ENCODE data around the gene TRIP10. TPM values are rescaled to one million over a fixed set of nuclear protein-coding genes. Genes with fewer than 3 reads are reported as not detected.
A peak's percentile ranks its signal among the peaks of the same experiment; 100 is the strongest.

TRIP10 gene
- total and polyA plus RNA-seq, 2 of the 13 experiments (the other 11 are each of a cell fraction or from before 2014, with no cell fraction given) = 32.5 to 33.2 TPM

DNA sequence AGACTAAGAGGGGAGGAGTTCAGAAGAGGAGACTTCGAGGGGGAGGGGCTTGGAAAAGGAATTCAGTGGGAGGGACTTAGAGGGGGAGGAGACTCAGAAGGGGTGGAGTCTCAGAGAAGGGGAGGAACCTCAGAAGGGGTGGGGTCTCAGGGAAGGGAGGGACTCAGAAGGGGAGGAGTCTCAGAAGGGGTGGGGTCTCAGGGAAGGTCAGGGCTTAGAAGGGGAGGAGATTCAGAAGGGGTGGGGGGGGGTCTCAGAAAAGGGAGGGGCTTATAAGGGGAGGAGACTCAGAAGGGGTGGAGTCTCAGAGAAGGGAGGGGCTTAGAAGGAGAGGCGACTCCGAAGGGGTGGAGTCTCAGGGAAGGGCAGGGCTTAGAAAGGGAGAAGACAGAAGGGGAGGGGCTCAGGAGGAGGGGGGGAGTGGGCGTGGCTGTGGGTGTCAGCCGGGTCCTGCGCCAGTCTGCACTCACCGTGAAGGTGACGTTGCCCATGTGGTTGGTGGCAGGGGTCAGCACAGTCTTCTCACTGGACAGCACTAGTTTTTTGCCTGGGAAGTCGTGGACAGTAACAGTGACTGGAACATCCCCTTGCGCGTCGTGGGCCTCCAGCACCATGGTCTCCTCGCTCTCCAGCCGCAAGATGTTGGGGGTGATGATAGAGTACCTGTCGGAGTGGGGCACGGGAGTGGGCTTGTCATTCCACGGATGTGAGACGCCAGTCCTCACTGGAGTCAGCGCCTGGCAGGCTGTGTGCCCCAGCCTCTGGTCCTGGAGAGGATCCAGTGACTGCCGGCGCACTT, 20.5 kb upstream of the TRIP10 start (continued):
- TF ChIP-seq FOXK1 (CRISPR knock-in tag; IDR thresholded peaks at IDR 0.05; ENCODE audit: borderline replicate concordance, low read depth) (no peak; the same call in 1 of the 2 replicates), MED13 (CRISPR knock-in tag; IDR thresholded peaks at IDR 0.05) (peak; percentile 39; the same call in 1 of the 2 replicates), ZNF572 (CRISPR knock-in tag; IDR thresholded peaks at IDR 0.05) (0 out of 2 replicates have a peak, but pooled peaks have one; percentile 42), ZNF10 (CRISPR knock-in tag; IDR thresholded peaks at IDR 0.05; ENCODE audit: borderline replicate concordance, low read depth) (no peak), SMYD3 (CRISPR knock-in tag; IDR thresholded peaks at IDR 0.05) (no peak), HNRNPK (IDR thresholded peaks at IDR 0.05; ENCODE audit: low read depth, low read length, poor library complexity, severe bottlenecking) (peak; percentile 70), AKAP8 (CRISPR knock-in tag; IDR thresholded peaks at IDR 0.05) (no peak; the same call in 1 of the 2 replicates), ZBTB38 (CRISPR knock-in tag; IDR thresholded peaks at IDR 0.05) (peak; percentile 55; the same call in 1 of the 2 replicates), SALL1 (CRISPR knock-in tag; IDR thresholded peaks at IDR 0.05) (peak; percentile 56; the same call in 1 of the 2 replicates), EEA1 (CRISPR knock-in tag; IDR thresholded peaks at IDR 0.05; ENCODE audit: borderline replicate concordance) (peak; percentile 74), ADNP (CRISPR knock-in tag; IDR thresholded peaks at IDR 0.05) (no peak), ZNF296 (CRISPR knock-in tag; conservative IDR thresholded peaks at IDR 0.05) (peak; percentile 72; the same call in 1 of the 2 replicates), SP1 (IDR thresholded peaks at IDR 0.05) (no peak), SP1 (CRISPR knock-in tag; IDR thresholded peaks at IDR 0.05) (peak; percentile 92), SP4 (CRISPR knock-in tag; IDR thresholded peaks at IDR 0.05) (peak; percentile 86)
- TF ChIP-seq, protein P1, sequence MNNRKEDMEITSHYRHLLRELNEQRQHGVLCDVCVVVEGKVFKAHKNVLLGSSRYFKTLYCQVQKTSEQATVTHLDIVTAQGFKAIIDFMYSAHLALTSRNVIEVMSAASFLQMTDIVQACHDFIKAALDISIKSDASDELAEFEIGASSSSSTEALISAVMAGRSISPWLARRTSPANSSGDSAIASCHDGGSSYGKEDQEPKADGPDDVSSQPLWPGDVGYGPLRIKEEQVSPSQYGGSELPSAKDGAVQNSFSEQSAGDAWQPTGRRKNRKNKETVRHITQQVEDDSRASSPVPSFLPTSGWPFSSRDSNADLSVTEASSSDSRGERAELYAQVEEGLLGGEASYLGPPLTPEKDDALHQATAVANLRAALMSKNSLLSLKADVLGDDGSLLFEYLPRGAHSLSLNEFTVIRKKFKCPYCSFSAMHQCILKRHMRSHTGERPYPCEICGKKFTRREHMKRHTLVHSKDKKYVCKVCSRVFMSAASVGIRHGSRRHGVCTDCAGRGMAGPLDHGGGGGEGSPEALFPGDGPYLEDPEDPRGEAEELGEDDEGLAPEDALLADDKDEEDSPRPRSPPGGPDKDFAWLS (CRISPR knock-in tag; IDR thresholded peaks at IDR 0.05; ENCODE audit: borderline replicate concordance) = no peak
- TF ChIP-seq, protein P2, sequence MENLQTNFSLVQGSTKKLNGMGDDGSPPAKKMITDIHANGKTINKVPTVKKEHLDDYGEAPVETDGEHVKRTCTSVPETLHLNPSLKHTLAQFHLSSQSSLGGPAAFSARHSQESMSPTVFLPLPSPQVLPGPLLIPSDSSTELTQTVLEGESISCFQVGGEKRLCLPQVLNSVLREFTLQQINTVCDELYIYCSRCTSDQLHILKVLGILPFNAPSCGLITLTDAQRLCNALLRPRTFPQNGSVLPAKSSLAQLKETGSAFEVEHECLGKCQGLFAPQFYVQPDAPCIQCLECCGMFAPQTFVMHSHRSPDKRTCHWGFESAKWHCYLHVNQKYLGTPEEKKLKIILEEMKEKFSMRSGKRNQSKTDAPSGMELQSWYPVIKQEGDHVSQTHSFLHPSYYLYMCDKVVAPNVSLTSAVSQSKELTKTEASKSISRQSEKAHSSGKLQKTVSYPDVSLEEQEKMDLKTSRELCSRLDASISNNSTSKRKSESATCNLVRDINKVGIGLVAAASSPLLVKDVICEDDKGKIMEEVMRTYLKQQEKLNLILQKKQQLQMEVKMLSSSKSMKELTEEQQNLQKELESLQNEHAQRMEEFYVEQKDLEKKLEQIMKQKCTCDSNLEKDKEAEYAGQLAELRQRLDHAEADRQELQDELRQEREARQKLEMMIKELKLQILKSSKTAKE (CRISPR knock-in tag; IDR thresholded peaks at IDR 0.05; ENCODE audit: borderline replicate concordance) = no peak
- TF ChIP-seq, protein P3, sequence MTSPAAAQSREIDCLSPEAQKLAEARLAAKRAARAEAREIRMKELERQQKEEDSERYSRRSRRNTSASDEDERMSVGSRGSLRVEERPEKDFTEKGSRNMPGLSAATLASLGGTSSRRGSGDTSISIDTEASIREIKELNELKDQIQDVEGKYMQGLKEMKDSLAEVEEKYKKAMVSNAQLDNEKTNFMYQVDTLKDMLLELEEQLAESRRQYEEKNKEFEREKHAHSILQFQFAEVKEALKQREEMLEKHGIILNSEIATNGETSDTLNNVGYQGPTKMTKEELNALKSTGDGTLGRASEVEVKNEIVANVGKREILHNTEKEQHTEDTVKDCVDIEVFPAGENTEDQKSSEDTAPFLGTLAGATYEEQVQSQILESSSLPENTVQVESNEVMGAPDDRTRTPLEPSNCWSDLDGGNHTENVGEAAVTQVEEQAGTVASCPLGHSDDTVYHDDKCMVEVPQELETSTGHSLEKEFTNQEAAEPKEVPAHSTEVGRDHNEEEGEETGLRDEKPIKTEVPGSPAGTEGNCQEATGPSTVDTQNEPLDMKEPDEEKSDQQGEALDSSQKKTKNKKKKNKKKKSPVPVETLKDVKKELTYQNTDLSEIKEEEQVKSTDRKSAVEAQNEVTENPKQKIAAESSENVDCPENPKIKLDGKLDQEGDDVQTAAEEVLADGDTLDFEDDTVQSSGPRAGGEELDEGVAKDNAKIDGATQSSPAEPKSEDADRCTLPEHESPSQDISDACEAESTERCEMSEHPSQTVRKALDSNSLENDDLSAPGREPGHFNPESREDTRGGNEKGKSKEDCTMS (CRISPR knock-in tag; conservative IDR thresholded peaks at IDR 0.05) = no peak

All from HepG2 (cell line).